Adrenal gland (tissue), 5 donors: ENCODE measurements around the gene UBE2J2.

Experiments used
- CTCF ChIP-seq, 6 experiments: fragments of 450-650 bp in 4 of 6; fragments of 200-600 bp in 2 of 6; sonication (generic) in 1 of 6; IDR thresholded peaks; 1 replicate in 5 of 6; 2 replicates in 1 of 6; pipeline versions ENCODE4 v1.5.1 to v1.8.0; 2016 to 2021; ENCODE audit warnings: antibody characterized with exemption in 6 of 6, mild to moderate bottlenecking in 2 of 6, moderate library complexity in 1 of 6
- POLR2A ChIP-seq, 2 donors: fragments of 450-650 bp; IDR thresholded peaks; one replicate each; pipeline ENCODE4 v1.6.1; 2017; ENCODE audit warnings: antibody characterized with exemption in 2 of 2, mild to moderate bottlenecking in 2 of 2, moderate library complexity in 1 of 2
- donor health status: DM: no; HTN: no; CAD: no.

DNA sequence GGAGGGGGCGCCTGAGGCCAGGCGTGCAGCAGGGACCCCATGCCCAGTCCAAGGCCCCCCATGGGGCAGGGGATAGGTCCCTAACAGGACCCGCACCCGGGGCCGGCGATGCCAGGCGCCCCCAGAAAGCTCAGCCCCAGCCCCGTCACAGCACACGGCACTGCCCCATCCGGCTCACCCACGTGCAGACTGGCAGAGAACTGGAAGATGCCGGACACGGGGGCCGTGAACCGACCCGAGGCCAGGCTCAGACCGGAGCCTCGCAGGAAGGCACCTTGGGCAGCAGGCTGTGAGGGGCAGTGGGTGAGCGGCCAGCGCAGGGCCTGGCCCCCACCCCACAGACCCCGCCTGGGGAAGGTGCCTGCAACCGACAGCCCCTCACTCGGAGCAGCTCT lies 30.4 kb downstream of the UBE2J2 start:
- TF ChIP-seq CTCF (IDR thresholded peaks at IDR 0.05) (no peak), POLR2A (IDR thresholded peaks at IDR 0.05) (no peak)
